Transverse colon (tissue), 4 donors: ENCODE results near the gene PDK2.

Experiments used
- CTCF ChIP-seq, 5 experiments: fragments of 200-600 bp in 3 of 5; fragments of 450-650 bp in 2 of 5; sonication (generic) in 3 of 5; IDR thresholded peaks; 1 replicate in 2 of 5; 2 replicates in 3 of 5; pipeline ENCODE4 v1.5.1; 2016 to 2017; ENCODE audit warnings: antibody characterized with exemption in 5 of 5, inconsistent platforms in 3 of 5, mild to moderate bottlenecking in 2 of 5, moderate library complexity in 1 of 5
- EP300 ChIP-seq: sonication (generic); formaldehyde crosslinking; IDR thresholded peaks from one replicate; pipeline ENCODE4 v1.6.1; 2017; ENCODE audit warnings: antibody characterized with exemption, low read depth
- POLR2A ChIP-seq: fragments of 450-650 bp; IDR thresholded peaks from one replicate; pipeline ENCODE4 v1.6.1; 2016; ENCODE audit warnings: antibody characterized with exemption, mild to moderate bottlenecking, moderate library complexity
- POLR2AphosphoS5 ChIP-seq, 3 donors: sonication (generic); formaldehyde crosslinking; IDR thresholded peaks; one replicate each; pipeline ENCODE4 v1.6.1; 2016; ENCODE audit warnings: antibody characterized with exemption in 3 of 3

- TF ChIP-seq POLR2A: no peak
- no peak for TF ChIP-seq POLR2AphosphoS5 (IDR thresholded peaks at IDR 0.05)
- TF ChIP-seq EP300: no peak
- TF ChIP-seq CTCF (IDR thresholded peaks at IDR 0.05): no peak
Measured at GRCh38 chr17:50066995-50067394, 28.2 kb upstream of the PDK2 start.
